ENCODE results near the gene CFAP74. TPM values are rescaled to one million over a fixed set of nuclear protein-coding genes. Genes with fewer than 3 reads are reported as not detected.

The CFAP74 gene
- total and polyA plus RNA-seq, 2 of the 13 experiments (the other 11 are each of a cell fraction or from before 2014, with no cell fraction given): 0.27 to 0.62 TPM

DNA sequence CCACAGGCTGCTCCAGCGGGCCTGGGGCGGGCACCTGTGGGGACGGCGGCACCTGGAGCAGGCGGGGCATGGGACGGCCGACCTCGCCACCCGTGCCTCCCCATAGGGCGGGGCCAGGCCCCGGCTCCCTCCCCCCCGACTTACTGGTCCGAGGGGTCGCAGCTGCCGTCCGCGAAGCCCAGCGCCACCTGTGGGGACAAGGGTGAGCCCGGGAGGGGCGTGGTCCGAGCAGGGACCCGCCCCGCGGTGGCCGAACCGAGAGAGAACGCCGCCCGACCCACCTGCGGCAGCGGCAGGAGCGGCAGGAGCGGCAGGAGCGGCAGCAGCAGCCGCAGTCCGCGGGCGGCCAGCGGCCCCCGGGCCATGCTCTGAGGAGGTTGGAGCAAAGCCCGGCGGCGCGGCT, 84.7 kb downstream of the CFAP74 start, which contains the start of gene TMEM52 (continued):
- no peak for TF ChIP-seq SRSF1 (optimal IDR thresholded peaks at IDR 0.05; ENCODE audit: low read depth, low read length)
- TF ChIP-seq PHF20 (CRISPR knock-in tag; IDR thresholded peaks at IDR 0.05): no peak
- TF ChIP-seq ZNF792 (CRISPR knock-in tag; IDR thresholded peaks at IDR 0.05): no peak
- no peak; the same call in 1 of the 2 replicates for TF ChIP-seq SMAD1 (CRISPR knock-in tag; IDR thresholded peaks at IDR 0.05; ENCODE audit: borderline replicate concordance, low read depth)
- TF ChIP-seq, protein P1, sequence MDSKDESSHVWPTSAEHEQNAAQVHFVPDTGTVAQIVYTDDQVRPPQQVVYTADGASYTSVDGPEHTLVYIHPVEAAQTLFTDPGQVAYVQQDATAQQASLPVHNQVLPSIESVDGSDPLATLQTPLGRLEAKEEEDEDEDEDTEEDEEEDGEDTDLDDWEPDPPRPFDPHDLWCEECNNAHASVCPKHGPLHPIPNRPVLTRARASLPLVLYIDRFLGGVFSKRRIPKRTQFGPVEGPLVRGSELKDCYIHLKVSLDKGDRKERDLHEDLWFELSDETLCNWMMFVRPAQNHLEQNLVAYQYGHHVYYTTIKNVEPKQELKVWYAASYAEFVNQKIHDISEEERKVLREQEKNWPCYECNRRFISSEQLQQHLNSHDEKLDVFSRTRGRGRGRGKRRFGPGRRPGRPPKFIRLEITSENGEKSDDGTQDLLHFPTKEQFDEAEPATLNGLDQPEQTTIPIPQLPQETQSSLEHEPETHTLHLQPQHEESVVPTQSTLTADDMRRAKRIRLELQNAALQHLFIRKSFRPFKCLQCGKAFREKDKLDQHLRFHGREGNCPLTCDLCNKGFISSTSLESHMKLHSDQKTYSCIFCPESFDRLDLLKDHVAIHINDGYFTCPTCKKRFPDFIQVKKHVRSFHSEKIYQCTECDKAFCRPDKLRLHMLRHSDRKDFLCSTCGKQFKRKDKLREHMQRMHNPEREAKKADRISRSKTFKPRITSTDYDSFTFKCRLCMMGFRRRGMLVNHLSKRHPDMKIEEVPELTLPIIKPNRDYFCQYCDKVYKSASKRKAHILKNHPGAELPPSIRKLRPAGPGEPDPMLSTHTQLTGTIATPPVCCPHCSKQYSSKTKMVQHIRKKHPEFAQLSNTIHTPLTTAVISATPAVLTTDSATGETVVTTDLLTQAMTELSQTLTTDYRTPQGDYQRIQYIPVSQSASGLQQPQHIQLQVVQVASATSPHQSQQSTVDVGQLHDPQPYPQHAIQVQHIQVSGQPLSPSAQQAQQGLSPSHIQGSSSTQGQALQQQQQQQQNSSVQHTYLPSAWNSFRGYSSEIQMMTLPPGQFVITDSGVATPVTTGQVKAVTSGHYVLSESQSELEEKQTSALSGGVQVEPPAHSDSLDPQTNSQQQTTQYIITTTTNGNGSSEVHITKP (CRISPR knock-in tag; IDR thresholded peaks at IDR 0.05; ENCODE audit: low read depth): no peak
- TF ChIP-seq PCBP2 (optimal IDR thresholded peaks at IDR 0.05; ENCODE audit: low read depth, low read length, poor library complexity, severe bottlenecking): no peak
- TF ChIP-seq, protein P2, sequence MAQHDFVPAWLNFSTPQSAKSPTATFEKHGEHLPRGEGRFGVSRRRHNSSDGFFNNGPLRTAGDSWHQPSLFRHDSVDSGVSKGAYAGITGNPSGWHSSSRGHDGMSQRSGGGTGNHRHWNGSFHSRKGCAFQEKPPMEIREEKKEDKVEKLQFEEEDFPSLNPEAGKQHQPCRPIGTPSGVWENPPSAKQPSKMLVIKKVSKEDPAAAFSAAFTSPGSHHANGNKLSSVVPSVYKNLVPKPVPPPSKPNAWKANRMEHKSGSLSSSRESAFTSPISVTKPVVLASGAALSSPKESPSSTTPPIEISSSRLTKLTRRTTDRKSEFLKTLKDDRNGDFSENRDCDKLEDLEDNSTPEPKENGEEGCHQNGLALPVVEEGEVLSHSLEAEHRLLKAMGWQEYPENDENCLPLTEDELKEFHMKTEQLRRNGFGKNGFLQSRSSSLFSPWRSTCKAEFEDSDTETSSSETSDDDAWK (CRISPR knock-in tag; IDR thresholded peaks at IDR 0.05): no peak
- TF ChIP-seq RORA (CRISPR knock-in tag; IDR thresholded peaks at IDR 0.05): no peak
- TF ChIP-seq FOXK2 (IDR thresholded peaks at IDR 0.05): no peak
- no peak for TF ChIP-seq EHMT2 (IDR thresholded peaks at IDR 0.05; ENCODE audit: borderline replicate concordance, low read depth, low read length)
- no peak for TF ChIP-seq RFXAP (CRISPR knock-in tag; IDR thresholded peaks at IDR 0.05; ENCODE audit: borderline replicate concordance)
- no peak for TF ChIP-seq ZFP62 (CRISPR knock-in tag; IDR thresholded peaks at IDR 0.05)
- TF ChIP-seq RBM39 (IDR thresholded peaks at IDR 0.05; ENCODE audit: low read depth, low read length, poor library complexity, severe bottlenecking): peak; percentile 37
- TF ChIP-seq, protein P3, sequence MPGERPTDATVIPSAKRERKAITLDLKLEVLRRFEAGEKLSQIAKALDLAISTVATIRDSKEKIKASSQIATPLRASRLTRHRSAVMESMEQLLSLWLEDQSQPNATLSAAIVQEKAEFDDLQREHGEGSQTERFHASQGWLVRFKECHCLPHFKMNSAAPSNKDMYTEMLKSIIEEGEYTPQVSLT (CRISPR knock-in tag; IDR thresholded peaks at IDR 0.05; ENCODE audit: borderline replicate concordance, low read depth): no peak
- peak; percentile 93 for TF ChIP-seq ZNF777 (CRISPR knock-in tag; IDR thresholded peaks at IDR 0.05)
- TF ChIP-seq NR0B2 (CRISPR knock-in tag; IDR thresholded peaks at IDR 0.05): peak; percentile 60; the same call in 1 of the 2 replicates
- TF ChIP-seq CREB1 (IDR thresholded peaks at IDR 0.05): no peak
- no peak for TF ChIP-seq CREB1 (CRISPR knock-in tag; IDR thresholded peaks at IDR 0.05)
- TF ChIP-seq, protein P4, sequence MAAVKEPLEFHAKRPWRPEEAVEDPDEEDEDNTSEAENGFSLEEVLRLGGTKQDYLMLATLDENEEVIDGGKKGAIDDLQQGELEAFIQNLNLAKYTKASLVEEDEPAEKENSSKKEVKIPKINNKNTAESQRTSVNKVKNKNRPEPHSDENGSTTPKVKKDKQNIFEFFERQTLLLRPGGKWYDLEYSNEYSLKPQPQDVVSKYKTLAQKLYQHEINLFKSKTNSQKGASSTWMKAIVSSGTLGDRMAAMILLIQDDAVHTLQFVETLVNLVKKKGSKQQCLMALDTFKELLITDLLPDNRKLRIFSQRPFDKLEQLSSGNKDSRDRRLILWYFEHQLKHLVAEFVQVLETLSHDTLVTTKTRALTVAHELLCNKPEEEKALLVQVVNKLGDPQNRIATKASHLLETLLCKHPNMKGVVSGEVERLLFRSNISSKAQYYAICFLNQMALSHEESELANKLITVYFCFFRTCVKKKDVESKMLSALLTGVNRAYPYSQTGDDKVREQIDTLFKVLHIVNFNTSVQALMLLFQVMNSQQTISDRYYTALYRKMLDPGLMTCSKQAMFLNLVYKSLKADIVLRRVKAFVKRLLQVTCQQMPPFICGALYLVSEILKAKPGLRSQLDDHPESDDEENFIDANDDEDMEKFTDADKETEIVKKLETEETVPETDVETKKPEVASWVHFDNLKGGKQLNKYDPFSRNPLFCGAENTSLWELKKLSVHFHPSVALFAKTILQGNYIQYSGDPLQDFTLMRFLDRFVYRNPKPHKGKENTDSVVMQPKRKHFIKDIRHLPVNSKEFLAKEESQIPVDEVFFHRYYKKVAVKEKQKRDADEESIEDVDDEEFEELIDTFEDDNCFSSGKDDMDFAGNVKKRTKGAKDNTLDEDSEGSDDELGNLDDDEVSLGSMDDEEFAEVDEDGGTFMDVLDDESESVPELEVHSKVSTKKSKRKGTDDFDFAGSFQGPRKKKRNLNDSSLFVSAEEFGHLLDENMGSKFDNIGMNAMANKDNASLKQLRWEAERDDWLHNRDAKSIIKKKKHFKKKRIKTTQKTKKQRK (IDR thresholded peaks at IDR 0.05; ENCODE audit: low read length): no peak
- no peak for TF ChIP-seq ZSCAN29 (CRISPR knock-in tag; conservative IDR thresholded peaks at IDR 0.05)
- no peak for TF ChIP-seq NCOA2 (CRISPR knock-in tag; IDR thresholded peaks at IDR 0.05)
- TF ChIP-seq RFXANK (CRISPR knock-in tag; IDR thresholded peaks at IDR 0.05): no peak
- no peak for TF ChIP-seq ZNF260 (CRISPR knock-in tag; IDR thresholded peaks at IDR 0.05; ENCODE audit: borderline replicate concordance, low read depth)
- no peak for TF ChIP-seq SMC3 (IDR thresholded peaks at IDR 0.05; ENCODE audit: low read length)

Data from HepG2 (cell line).